Mucosa of descending colon (tissue), 3 donors: ENCODE measurements around the gene NPAS2. TPM values are rescaled to one million over a fixed set of nuclear protein-coding genes. Genes with fewer than 3 reads are reported as not detected.

Source experiments
- ATAC-seq: fragments of 200-7000 bp; cut with Tn5 transposase; one replicate; pipeline ENCODE4 v1.9.1; 2020; ENCODE audit warnings: mild to moderate bottlenecking, moderate library complexity
- DNase-seq, 3 donors: peaks; one replicate each; pipeline ENCODE4 v3.0.0-alpha.2; 2020
- H3K36me3 ChIP-seq: fragments of 200-600 bp; one replicate; pipeline ENCODE4 v1.8.0; 2021; ENCODE audit warnings: low read depth, mild to moderate bottlenecking
- H3K4me1 ChIP-seq: fragments of 200-600 bp; one replicate; pipeline ENCODE4 v1.8.0; 2021; ENCODE audit warnings: low read depth, mild to moderate bottlenecking
- H3K4me3 ChIP-seq: fragments of 200-600 bp; one replicate; pipeline ENCODE4 v1.8.0; 2021; ENCODE audit warnings: mild to moderate bottlenecking
- H3K9me3 ChIP-seq: fragments of 200-600 bp; one replicate; pipeline ENCODE4 v1.8.0; 2021; ENCODE audit warnings: mild to moderate bottlenecking
- CTCF ChIP-seq: fragments of 200-600 bp; IDR thresholded peaks from one replicate; pipeline ENCODE4 v1.8.0; 2022; ENCODE audit warnings: antibody characterized with exemption, mild to moderate bottlenecking
- intact Hi-C, 2 donors: fragments of 100-400 bp; cut with DNase I in 1 of 2; cut with micrococcal nuclease in 1 of 2; formaldehyde crosslinking; loops; one replicate each; pipeline versions ENCODE4 v1.11.0 to v1.11.1; 2022; cut with DNase I, micrococcal nuclease
- total RNA-seq, 3 donors: library from RNA; stranded (reverse); fragmentation: NEBNext Ultra II Directional in 2 of 3; extraction: Animal tissue kit (Norgen Biotek cat#: 25700) in 2 of 3; gene quantifications; one replicate each; pipeline versions ENCODE4 v1.2.1 to v1.2.4, GENCODE V29; 2021 to 2023
- donor health status: DM: no; HTN: no; CAD: no; lungs with moderate emphysema.
- donor health status: DM: no; HTN: no; CAD: no.
- donor health status: DM: no; HTN: yes; CAD: no.

NPAS2 gene
- total RNA-seq, 3 donors from 2014 or later = 42.5 to 53.1 (median 46.5) TPM

DNA sequence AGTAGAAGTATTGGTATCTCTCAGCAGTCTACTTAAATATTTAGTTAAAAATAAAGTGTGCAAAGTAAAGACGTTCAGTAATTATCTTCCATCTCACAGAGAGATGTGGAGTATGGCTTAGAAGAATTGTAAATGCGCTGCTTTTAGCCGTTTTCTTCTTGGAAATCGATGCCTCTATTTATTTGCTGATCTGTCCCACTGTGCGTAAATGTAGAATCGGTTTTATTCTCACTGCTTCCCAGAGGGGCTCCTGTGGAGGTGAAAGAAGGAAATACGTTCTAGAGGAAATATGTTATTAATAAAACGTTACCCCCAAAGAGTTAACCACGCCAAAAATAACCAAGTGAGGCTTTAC lies 1.9 kb downstream of the NPAS2 start:
- DNase-seq = no peak
- intact Hi-C loops = no loop called here
- H3K4me1 ChIP-seq = no peaks in the 10 kb centered on the region

DNA sequence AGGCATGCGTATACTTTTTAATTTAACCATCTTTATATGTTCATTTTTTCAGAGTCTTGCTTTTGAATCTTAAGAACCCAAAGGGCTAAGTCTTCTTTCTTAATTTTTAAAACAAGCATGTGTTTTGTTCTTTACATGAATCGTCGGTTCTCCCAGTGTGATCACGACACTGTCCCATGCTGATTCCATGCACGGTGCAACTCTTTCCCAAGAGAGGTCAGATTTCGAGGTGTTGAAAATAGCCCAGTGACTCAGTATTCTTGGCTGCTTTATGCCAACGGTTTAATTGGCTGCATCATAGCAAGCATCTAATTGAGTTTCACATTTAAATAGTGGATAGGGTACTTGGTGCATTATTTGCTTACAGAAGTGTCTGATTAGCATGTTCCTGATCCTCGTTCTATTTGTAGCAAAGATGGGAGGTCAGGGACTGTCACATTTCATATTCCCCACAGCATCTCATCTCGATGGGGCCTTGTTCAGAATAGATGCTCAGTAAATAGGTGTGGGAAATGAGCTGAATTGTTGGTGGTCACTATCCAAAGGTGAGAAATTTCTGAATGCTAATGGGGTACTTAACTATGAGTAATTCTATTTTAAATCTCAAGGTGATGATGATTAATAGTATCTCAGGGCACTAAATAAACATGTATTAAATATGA lies 2.8 kb downstream of the NPAS2 start:
- H3K9me3 ChIP-seq = peaks cover under 1% of the 10 kb centered on the region
- no peak overlapping the region for H3K4me3 ChIP-seq
- H3K4me1 ChIP-seq = no peaks in the 10 kb centered on the region
- no peaks in the 10 kb centered on the region for H3K36me3 ChIP-seq
- no peak for TF ChIP-seq CTCF
- intact Hi-C loops = no loop called here
- ATAC-seq (no peak), DNase-seq (no peak)

More for the DNA sequence above, 1.9 kb downstream of the NPAS2 start:
- ATAC-seq = no peak
- no peak for TF ChIP-seq CTCF
- no peaks in the 10 kb centered on the region for H3K36me3 ChIP-seq
- H3K4me3 ChIP-seq = no peak overlapping the region
- H3K9me3 ChIP-seq = no peaks in the 10 kb centered on the region

GRCh38 chr2:100823665-100824438 lies 3.9 kb downstream of the NPAS2 start:
- H3K4me1 ChIP-seq = no peaks in the 10 kb centered on the region
- no peaks in the 10 kb centered on the region for H3K36me3 ChIP-seq
- intact Hi-C loops = no loop called here
- DNase-seq = no peak
- no peak for ATAC-seq
- H3K9me3 ChIP-seq = peaks cover 3% of the 10 kb centered on the region
- H3K4me3 ChIP-seq = no peak overlapping the region
- TF ChIP-seq CTCF = no peak

GRCh38 chr2:100824842-100825241 lies 4.9 kb downstream of the NPAS2 start:
- no peak overlapping the region for H3K4me3 ChIP-seq
- intact Hi-C loops = no loop called here
- TF ChIP-seq CTCF = no peak
- H3K36me3 ChIP-seq = no peaks in the 10 kb centered on the region
- DNase-seq (no peak), ATAC-seq (no peak)
- H3K9me3 ChIP-seq = peaks cover 3% of the 10 kb centered on the region
- no peaks in the 10 kb centered on the region for H3K4me1 ChIP-seq

- ATAC-seq = no peak
- DNase-seq = no peak
- H3K9me3 ChIP-seq = peaks cover 3% of the 10 kb centered on the region
Measured at GRCh38 chr2:100826494-100826893, 6.6 kb downstream of the NPAS2 start.

More at GRCh38 chr2:100826494-100826893, 6.6 kb downstream of the NPAS2 start:
- Histone ChIP-seq H3K4me3 (no peak overlapping the region), H3K36me3 (no peaks in the 10 kb centered on the region), H3K4me1 (no peaks in the 10 kb centered on the region)
- intact Hi-C loops = no loop called here
- TF ChIP-seq CTCF = no peak
